HUES6 (cell line): ENCODE data around the gene LUZP2.

ENCODE experiments used
- H3K27ac ChIP-seq: 2 replicates; pipeline ENCODE4 v1.7.0; 2013; ENCODE audit warnings: low read depth, mild to moderate bottlenecking, low read length, inconsistent platforms
- H3K27me3 ChIP-seq: 2 replicates; pipeline ENCODE4 v1.6.1; 2013; ENCODE audit warnings: low read length; ENCODE audit not compliant: control insufficient read depth, insufficient read depth
- H3K36me3 ChIP-seq: 2 replicates; pipeline ENCODE4 v1.6.1; 2013; ENCODE audit warnings: low read length; ENCODE audit not compliant: control insufficient read depth, insufficient read depth
- H3K4me1 ChIP-seq: 2 replicates; pipeline ENCODE4 v1.6.1; 2013; ENCODE audit warnings: low read length; ENCODE audit not compliant: control insufficient read depth, insufficient read depth
- H3K4me3 ChIP-seq: 2 replicates; pipeline ENCODE4 v1.5.1; 2013; ENCODE audit warnings: low read depth, low read length
- H3K9ac ChIP-seq: one replicate; pipeline ENCODE4 v1.6.1; 2013; ENCODE audit warnings: mild to moderate bottlenecking, low read length
- H3K9me3 ChIP-seq: 2 replicates; pipeline ENCODE4 v1.6.1; 2013; ENCODE audit warnings: low read depth, low read length; ENCODE audit not compliant: control insufficient read depth, insufficient read depth

The LUZP2 gene

GRCh38 chr11:24594401-24594800, 97.5 kb downstream of the LUZP2 start:
- no peaks in the 10 kb centered on the region for H3K4me1 ChIP-seq
- no peak overlapping the region for H3K27ac ChIP-seq
- no peaks in the 10 kb centered on the region for H3K9me3 ChIP-seq
- H3K27me3 ChIP-seq, result no peaks in the 10 kb centered on the region
- no peaks in the 10 kb centered on the region for H3K36me3 ChIP-seq
- no peak overlapping the region for H3K4me3 ChIP-seq
- H3K9ac ChIP-seq, result no peak overlapping the region

DNA sequence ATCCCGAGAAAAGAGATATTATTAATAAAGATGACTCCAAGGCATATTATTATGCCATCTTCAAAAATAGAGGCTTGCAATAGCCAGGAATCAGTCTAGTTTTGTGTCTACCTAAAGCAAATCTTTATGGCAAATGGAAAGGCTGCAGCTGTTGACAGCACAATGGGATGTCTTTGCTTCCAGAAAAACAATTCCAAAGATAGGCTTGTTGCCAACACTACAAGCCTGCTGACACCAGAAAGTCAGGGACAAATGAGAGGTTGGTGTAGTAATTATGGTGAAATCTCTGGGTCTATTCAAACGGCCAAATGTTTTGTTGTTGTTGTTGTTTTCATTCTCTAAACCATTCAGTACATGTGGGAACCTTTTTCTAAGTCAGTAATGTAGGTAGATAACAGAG, 101.8 kb downstream of the LUZP2 start:
- no peaks in the 10 kb centered on the region for H3K9me3 ChIP-seq

GRCh38 chr11:24609192-24610119, 112.6 kb downstream of the LUZP2 start:
- H3K4me1 ChIP-seq, result no peaks in the 10 kb centered on the region

More for the DNA sequence above, 101.8 kb downstream of the LUZP2 start:
- no peaks in the 10 kb centered on the region for H3K4me1 ChIP-seq
- no peak overlapping the region for H3K9ac ChIP-seq
- no peaks in the 10 kb centered on the region for H3K27me3 ChIP-seq
- no peak overlapping the region for H3K27ac ChIP-seq
- no peaks in the 10 kb centered on the region for H3K36me3 ChIP-seq
- no peak overlapping the region for H3K4me3 ChIP-seq

GRCh38 chr11:24615451-24616160, 118.8 kb downstream of the LUZP2 start:
- Histone ChIP-seq H3K4me1 (no peaks in the 10 kb centered on the region), H3K9me3 (no peaks in the 10 kb centered on the region), H3K4me3 (no peak overlapping the region), H3K36me3 (no peaks in the 10 kb centered on the region), H3K27ac (no peak overlapping the region), H3K27me3 (no peaks in the 10 kb centered on the region), H3K9ac (no peak overlapping the region)

More at GRCh38 chr11:24609192-24610119, 112.6 kb downstream of the LUZP2 start:
- Histone ChIP-seq H3K27me3 (no peaks in the 10 kb centered on the region), H3K9ac (no peak overlapping the region), H3K36me3 (no peaks in the 10 kb centered on the region), H3K4me3 (no peak overlapping the region), H3K27ac (no peak overlapping the region), H3K9me3 (no peaks in the 10 kb centered on the region)

DNA sequence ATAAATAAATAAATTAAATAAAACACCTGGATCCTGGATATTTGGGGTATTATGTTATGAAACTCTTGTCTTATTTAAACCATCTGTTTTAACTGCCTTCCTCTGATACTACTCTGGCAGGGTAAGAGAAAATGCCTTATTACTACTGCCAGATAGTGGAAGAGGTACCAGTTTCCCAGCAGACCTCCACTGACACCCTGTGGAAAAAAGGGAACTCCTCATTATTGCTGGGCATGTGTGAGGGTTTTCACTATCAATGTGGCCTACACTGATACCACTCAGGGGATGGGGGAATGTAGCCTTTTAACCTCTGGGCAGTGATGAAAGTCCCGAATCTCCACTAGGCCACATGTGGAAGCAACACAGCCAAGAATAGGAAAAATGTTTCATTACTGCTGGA, 121.0 kb downstream of the LUZP2 start:
- Histone ChIP-seq H3K36me3 (no peaks in the 10 kb centered on the region), H3K9ac (no peak overlapping the region), H3K4me1 (no peaks in the 10 kb centered on the region), H3K27ac (no peak overlapping the region), H3K9me3 (no peaks in the 10 kb centered on the region), H3K4me3 (no peak overlapping the region), H3K27me3 (no peaks in the 10 kb centered on the region)

- no peaks in the 10 kb centered on the region for H3K4me1 ChIP-seq
- H3K27ac ChIP-seq, result no peak overlapping the region
- H3K36me3 ChIP-seq, result no peaks in the 10 kb centered on the region
- no peak overlapping the region for H3K9ac ChIP-seq
- H3K4me3 ChIP-seq, result no peak overlapping the region
- no peaks in the 10 kb centered on the region for H3K9me3 ChIP-seq
- H3K27me3 ChIP-seq, result no peaks in the 10 kb centered on the region
These were observed 123.0 kb downstream of the LUZP2 start for GRCh38 chr11:24619900-24620299.

GRCh38 chr11:24622262-24622661, 125.4 kb downstream of the LUZP2 start:
- Histone ChIP-seq H3K27me3 (no peaks in the 10 kb centered on the region), H3K27ac (no peak overlapping the region), H3K36me3 (no peaks in the 10 kb centered on the region), H3K4me1 (no peaks in the 10 kb centered on the region), H3K9me3 (no peaks in the 10 kb centered on the region), H3K4me3 (no peak overlapping the region), H3K9ac (no peak overlapping the region)

GRCh38 chr11:24623121-24623520, 126.3 kb downstream of the LUZP2 start:
- H3K27me3 ChIP-seq, result no peaks in the 10 kb centered on the region
- no peaks in the 10 kb centered on the region for H3K4me1 ChIP-seq
- no peak overlapping the region for H3K27ac ChIP-seq
- no peak overlapping the region for H3K9ac ChIP-seq
- H3K36me3 ChIP-seq, result no peaks in the 10 kb centered on the region
- H3K9me3 ChIP-seq, result no peaks in the 10 kb centered on the region
- no peak overlapping the region for H3K4me3 ChIP-seq

- H3K9me3 ChIP-seq, result no peaks in the 10 kb centered on the region
These were observed 127.6 kb downstream of the LUZP2 start for GRCh38 chr11:24624432-24624831.

DNA sequence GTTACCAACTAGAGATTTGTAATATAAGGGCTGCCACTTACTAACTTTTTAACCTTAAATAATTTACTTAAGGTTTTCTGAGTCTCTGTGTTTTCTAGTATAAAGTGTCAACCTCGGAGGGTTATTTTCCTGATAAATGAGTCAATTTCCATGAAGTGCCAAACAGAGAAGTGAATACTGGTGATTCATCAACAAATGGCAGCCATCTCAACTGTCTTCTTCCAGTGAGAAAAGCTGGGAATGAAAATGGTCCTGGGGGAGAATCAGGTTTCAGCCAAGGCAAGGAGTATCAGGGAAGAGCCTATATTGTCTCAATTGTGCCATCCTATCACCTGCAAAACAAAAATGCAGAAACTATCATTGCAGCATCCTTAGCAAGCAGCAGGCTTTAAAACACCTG, 129.1 kb downstream of the LUZP2 start:
- Histone ChIP-seq H3K4me3 (no peak overlapping the region), H3K36me3 (no peaks in the 10 kb centered on the region)

More at GRCh38 chr11:24624432-24624831, 127.6 kb downstream of the LUZP2 start:
- no peaks in the 10 kb centered on the region for H3K27me3 ChIP-seq
- H3K4me1 ChIP-seq, result no peaks in the 10 kb centered on the region
- H3K4me3 ChIP-seq, result no peak overlapping the region
- no peak overlapping the region for H3K9ac ChIP-seq
- no peak overlapping the region for H3K27ac ChIP-seq
- no peaks in the 10 kb centered on the region for H3K36me3 ChIP-seq

GRCh38 chr11:24628224-24628776, 131.4 kb downstream of the LUZP2 start:
- Histone ChIP-seq H3K9me3 (no peaks in the 10 kb centered on the region), H3K4me1 (no peaks in the 10 kb centered on the region), H3K27ac (no peak overlapping the region), H3K9ac (no peak overlapping the region), H3K36me3 (no peaks in the 10 kb centered on the region), H3K4me3 (no peak overlapping the region), H3K27me3 (no peaks in the 10 kb centered on the region)

More for the DNA sequence above, 129.1 kb downstream of the LUZP2 start:
- H3K9ac ChIP-seq, result no peak overlapping the region
- no peaks in the 10 kb centered on the region for H3K4me1 ChIP-seq
- H3K9me3 ChIP-seq, result no peaks in the 10 kb centered on the region
- no peaks in the 10 kb centered on the region for H3K27me3 ChIP-seq
- no peak overlapping the region for H3K27ac ChIP-seq
